ENCODE measurements around the gene TM9SF2.

The TM9SF2 gene

GRCh38 chr13:99553033-99553432, 51.8 kb downstream of the TM9SF2 start:
- Histone ChIP-seq H3K36me3 (peaks cover 64 to 89% (median 68%) of the 10 kb centered on the region in 3 donors), H3K4me1 (no peaks in the 10 kb centered on the region), H3K4me3 (no peak overlapping the region), H3K9me3 (no peaks in the 10 kb centered on the region), H3K27ac (no peak overlapping the region), H3K27me3 (no peaks in the 10 kb centered on the region)
- TF ChIP-seq CTCF (IDR thresholded peaks at IDR 0.05), result no peak
- intact Hi-C loops (cut with DNase I; ENCODE audit: low total_unique reads), result no loop called here
- no peak for DNase-seq

GRCh38 chr13:99555149-99555548, 53.9 kb downstream of the TM9SF2 start:
- Histone ChIP-seq H3K27ac (no peak overlapping the region), H3K4me1 (no peaks in the 10 kb centered on the region), H3K27me3 (no peaks in the 10 kb centered on the region), H3K9me3 (no peaks in the 10 kb centered on the region), H3K36me3 (peaks cover 56 to 77% (median 57%) of the 10 kb centered on the region in 3 donors), H3K4me3 (no peak overlapping the region)
- TF ChIP-seq CTCF (IDR thresholded peaks at IDR 0.05), result no peak
- DNase-seq, result no peak
- intact Hi-C loops (cut with DNase I; ENCODE audit: low total_unique reads), result no loop called here

GRCh38 chr13:99556867-99557443, 55.7 kb downstream of the TM9SF2 start:
- intact Hi-C loops (cut with DNase I; ENCODE audit: low total_unique reads), result no loop called here
- peaks cover 47 to 65% (median 50%) of the 10 kb centered on the region in 3 donors for H3K36me3 ChIP-seq
- H3K27ac ChIP-seq, result no peak overlapping the region
- no peaks in the 10 kb centered on the region for H3K4me1 ChIP-seq
- no peak overlapping the region for H3K4me3 ChIP-seq
- H3K27me3 ChIP-seq, result no peaks in the 10 kb centered on the region
- no peak for TF ChIP-seq CTCF (IDR thresholded peaks at IDR 0.05)
- no peak for DNase-seq
- H3K9me3 ChIP-seq, result no peaks in the 10 kb centered on the region

GRCh38 chr13:99558570-99559180, 57.4 kb downstream of the TM9SF2 start:
- H3K4me1 ChIP-seq, result no peaks in the 10 kb centered on the region
- H3K36me3 ChIP-seq, result peaks cover 33 to 48% (median 34%) of the 10 kb centered on the region in 3 donors
- DNase-seq, result no peak
- no peak for TF ChIP-seq CTCF (IDR thresholded peaks at IDR 0.05)
- no peak overlapping the region for H3K27ac ChIP-seq
- H3K9me3 ChIP-seq, result no peaks in the 10 kb centered on the region
- no peaks in the 10 kb centered on the region for H3K27me3 ChIP-seq
- intact Hi-C loops (cut with DNase I; ENCODE audit: low total_unique reads), result no loop called here
- H3K4me3 ChIP-seq, result no peak overlapping the region

GRCh38 chr13:99559560-99559959, 58.3 kb downstream of the TM9SF2 start:
- TF ChIP-seq CTCF (IDR thresholded peaks at IDR 0.05), result no peak
- no peak overlapping the region for H3K27ac ChIP-seq
- intact Hi-C loops (cut with DNase I; ENCODE audit: low total_unique reads), result no loop called here
- no peaks in the 10 kb centered on the region for H3K4me1 ChIP-seq
- no peaks in the 10 kb centered on the region for H3K9me3 ChIP-seq
- no peaks in the 10 kb centered on the region for H3K27me3 ChIP-seq
- no peak overlapping the region for H3K4me3 ChIP-seq
- DNase-seq, result no peak
- H3K36me3 ChIP-seq, result peaks cover 35 to 45% (median 37%) of the 10 kb centered on the region in 3 donors
